AG04450 (cell line): ENCODE measurements around the gene TARBP1. TPM values are rescaled to one million over a fixed set of nuclear protein-coding genes. Genes with fewer than 3 reads are reported as not detected.
"Not testable (repeated sequence)": the region's sequence is repeated elsewhere in the genome, so short reads cannot be mapped to it uniquely, and the experiment has no call there.

Experiments
- CTCF ChIA-PET: fragments of 300-600, 350-600 bp; formaldehyde crosslinking; extraction: SDS; loops from one replicate; lab custom pipeline; 2022; ENCODE audit warnings: antibody characterized with exemption, inconsistent platforms; lab: Charles Lee
- POLR2A ChIA-PET: fragments of 350-600 bp; formaldehyde crosslinking; extraction: SDS; loops from one replicate; lab custom pipeline; 2021; ENCODE audit warnings: antibody characterized with exemption, inconsistent platforms; lab: Yijun Ruan, JAX
- DNase-seq: peaks from one replicate; pipeline ENCODE4 v3.0.0-alpha.2; 2011; ENCODE audit warnings: low read depth, low spot score
- H3K27ac ChIP-seq: one replicate; pipeline ENCODE4 v1.5.1; 2012; ENCODE audit warnings: low read depth, low read length, control low read depth
- H3K27me3 ChIP-seq: one replicate; pipeline ENCODE4 v1.6.0; 2012; ENCODE audit warnings: low read length; ENCODE audit not compliant: control insufficient read depth, insufficient read depth
- H3K4me3 ChIP-seq: 2 replicates; pipeline ENCODE4 v1.5.1; 2011; ENCODE audit warnings: mild to moderate bottlenecking, low read depth, low read length, control low read depth
- H3K9me3 ChIP-seq: 2 replicates; pipeline ENCODE4 v1.5.1; 2012; ENCODE audit warnings: low read length; ENCODE audit not compliant: control insufficient read depth, insufficient read depth
- polyA plus RNA-seq: library from polyadenylated mRNA; depleted of rRNA; stranded (reverse); fragments of >200 nt; gene quantifications from 2 replicates; pipeline ENCODE4 v1.2.3, GENCODE V29; 2011
- TF ChIP-seq, protein P1 (sequence below): IDR thresholded peaks from 2 replicates; pipeline ENCODE4 v1.5.1; 2011; ENCODE audit warnings: low read depth, low read length, control low read depth, inconsistent platforms

The TARBP1 gene
- polyA plus RNA-seq, 1 experiment, result 22.6 TPM

DNA sequence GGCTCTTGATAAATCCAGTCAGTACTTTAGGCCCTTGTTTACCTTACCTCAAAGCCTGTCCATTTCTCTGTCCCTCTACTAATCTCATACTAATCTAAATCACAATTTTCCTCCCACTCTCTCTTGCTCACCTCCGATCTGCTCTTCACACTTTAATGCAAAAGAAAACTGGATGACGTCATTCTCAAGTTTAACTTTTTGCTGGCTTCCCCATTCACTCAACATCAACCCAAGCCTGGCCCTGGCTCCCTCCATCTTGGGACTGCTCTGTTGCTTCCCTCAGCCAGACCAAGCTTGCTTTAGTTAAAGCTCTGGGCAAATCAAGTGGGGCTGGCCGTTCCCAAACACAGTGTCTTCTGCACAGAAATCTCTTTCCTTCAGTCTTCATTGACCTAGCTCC lies 76.0 kb downstream of the TARBP1 start:
- DNase-seq, result no peak
- TF ChIP-seq, protein P1, sequence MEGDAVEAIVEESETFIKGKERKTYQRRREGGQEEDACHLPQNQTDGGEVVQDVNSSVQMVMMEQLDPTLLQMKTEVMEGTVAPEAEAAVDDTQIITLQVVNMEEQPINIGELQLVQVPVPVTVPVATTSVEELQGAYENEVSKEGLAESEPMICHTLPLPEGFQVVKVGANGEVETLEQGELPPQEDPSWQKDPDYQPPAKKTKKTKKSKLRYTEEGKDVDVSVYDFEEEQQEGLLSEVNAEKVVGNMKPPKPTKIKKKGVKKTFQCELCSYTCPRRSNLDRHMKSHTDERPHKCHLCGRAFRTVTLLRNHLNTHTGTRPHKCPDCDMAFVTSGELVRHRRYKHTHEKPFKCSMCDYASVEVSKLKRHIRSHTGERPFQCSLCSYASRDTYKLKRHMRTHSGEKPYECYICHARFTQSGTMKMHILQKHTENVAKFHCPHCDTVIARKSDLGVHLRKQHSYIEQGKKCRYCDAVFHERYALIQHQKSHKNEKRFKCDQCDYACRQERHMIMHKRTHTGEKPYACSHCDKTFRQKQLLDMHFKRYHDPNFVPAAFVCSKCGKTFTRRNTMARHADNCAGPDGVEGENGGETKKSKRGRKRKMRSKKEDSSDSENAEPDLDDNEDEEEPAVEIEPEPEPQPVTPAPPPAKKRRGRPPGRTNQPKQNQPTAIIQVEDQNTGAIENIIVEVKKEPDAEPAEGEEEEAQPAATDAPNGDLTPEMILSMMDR, result no peak
- CTCF ChIA-PET, result no interaction called here
- Histone ChIP-seq H3K27ac (no peak overlapping the region), H3K9me3 (no peaks in the 10 kb centered on the region), H3K4me3 (no peak overlapping the region), H3K27me3 (no peaks in the 10 kb centered on the region)
- POLR2A ChIA-PET, result no interaction called here

GRCh38 chr1:234401658-234402057 lies 77.3 kb downstream of the TARBP1 start:
- CTCF ChIA-PET, result no interaction called here
- POLR2A ChIA-PET, result no interaction called here
- TF ChIP-seq, protein P1, result no peak

DNA sequence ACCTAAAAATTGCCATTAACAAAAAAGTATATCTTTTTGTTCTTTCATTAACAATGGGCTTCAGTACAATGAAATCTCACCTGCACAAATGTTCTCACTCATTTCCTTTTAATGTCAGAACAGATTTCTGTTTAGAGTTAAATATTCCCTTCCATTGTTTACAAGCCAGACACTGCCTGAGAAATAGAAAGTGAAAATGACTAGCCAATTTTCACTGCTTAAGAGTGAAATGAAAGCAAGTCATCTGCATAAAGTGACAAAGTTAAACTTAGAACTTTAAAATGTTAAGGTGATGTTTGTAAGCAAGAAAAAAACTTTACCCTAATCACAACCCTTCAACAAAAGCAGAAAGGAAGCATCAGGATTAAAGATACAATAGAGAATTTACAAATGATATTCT lies 78.2 kb downstream of the TARBP1 start:
- POLR2A ChIA-PET, result no interaction called here
- TF ChIP-seq, protein P1, result no peak
- DNase-seq, result no peak
- no peaks in the 10 kb centered on the region for H3K27me3 ChIP-seq
- H3K9me3 ChIP-seq, result no peaks in the 10 kb centered on the region
- no peak overlapping the region for H3K27ac ChIP-seq
- no peak overlapping the region for H3K4me3 ChIP-seq
- CTCF ChIA-PET, result no interaction called here

More at GRCh38 chr1:234401658-234402057, 77.3 kb downstream of the TARBP1 start:
- H3K4me3 ChIP-seq, result no peak overlapping the region
- DNase-seq, result no peak
- H3K27me3 ChIP-seq, result no peaks in the 10 kb centered on the region
- no peak overlapping the region for H3K27ac ChIP-seq
- no peaks in the 10 kb centered on the region for H3K9me3 ChIP-seq

DNA sequence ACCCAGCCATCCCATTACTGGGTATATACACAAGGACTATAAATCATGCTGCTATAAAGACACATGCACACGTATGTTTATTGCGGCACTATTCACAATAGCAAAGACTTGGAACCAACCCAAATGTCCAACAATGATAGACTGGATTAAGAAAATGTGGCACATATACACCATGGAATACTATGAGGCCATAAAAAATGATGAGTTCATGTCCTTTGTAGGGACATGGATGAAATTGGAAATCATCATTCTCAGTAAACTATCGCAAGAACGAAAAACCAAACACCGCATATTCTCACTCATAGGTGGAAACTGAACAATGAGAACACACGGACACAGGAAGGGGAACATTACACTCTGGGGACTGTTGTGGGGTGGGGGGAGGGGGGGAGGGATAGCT lies 79.5 kb downstream of the TARBP1 start:
- POLR2A ChIA-PET, CTCF ChIA-PET, DNase-seq, H3K27me3 ChIP-seq, H3K4me3 ChIP-seq, H3K9me3 ChIP-seq, H3K27ac ChIP-seq: not testable (repeated sequence)

DNA sequence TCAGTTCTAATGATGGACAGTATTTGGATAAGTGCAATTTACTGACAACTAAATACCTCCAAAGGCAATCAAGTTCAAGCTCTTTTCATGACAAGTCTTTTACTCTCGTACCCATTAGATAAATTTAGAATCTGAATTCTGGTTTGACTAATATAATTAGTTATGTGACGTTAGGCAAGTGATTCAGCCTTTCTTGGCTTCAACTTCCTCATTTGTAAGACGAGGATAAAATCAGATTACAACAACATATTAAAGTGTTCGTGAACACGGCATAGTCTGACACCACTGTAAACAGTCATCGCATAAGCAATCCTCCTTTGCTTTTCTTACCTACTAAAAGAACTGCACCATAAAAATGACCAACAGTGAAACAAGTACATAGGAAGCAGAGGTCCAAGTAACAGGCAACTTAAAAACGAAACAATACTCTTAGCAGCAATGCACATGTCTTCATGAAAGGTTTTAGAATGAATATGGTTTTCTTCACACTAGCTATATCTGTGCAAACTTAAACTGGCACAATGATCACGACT lies 80.1 kb downstream of the TARBP1 start:
- POLR2A ChIA-PET, result interaction anchor here (0.6 kb wide), 1 partner anchor 1262 kb away, joined by 3 read pairs; no protein-coding TSS in a partner anchor
- CTCF ChIA-PET, result no interaction called here
- TF ChIP-seq, protein P1, result no peak

More for the DNA sequence above, 80.1 kb downstream of the TARBP1 start:
- no peaks in the 10 kb centered on the region for H3K9me3 ChIP-seq
- H3K4me3 ChIP-seq, result 0 out of 2 replicates have a peak overlapping the region, but pooled peaks have one; percentile 4
- no peaks in the 10 kb centered on the region for H3K27me3 ChIP-seq
- DNase-seq, result no peak
- H3K27ac ChIP-seq, result no peak overlapping the region
